AG04450 (cell line): ENCODE measurements around the gene MSH3. TPM values are rescaled to one million over a fixed set of nuclear protein-coding genes. Genes with fewer than 3 reads are reported as not detected.

ENCODE experiments used
- CTCF ChIA-PET: fragments of 300-600, 350-600 bp; formaldehyde crosslinking; extraction: SDS; loops from one replicate; lab custom pipeline; 2022; ENCODE audit warnings: antibody characterized with exemption, inconsistent platforms; lab: Charles Lee
- POLR2A ChIA-PET: fragments of 350-600 bp; formaldehyde crosslinking; extraction: SDS; loops from one replicate; lab custom pipeline; 2021; ENCODE audit warnings: antibody characterized with exemption, inconsistent platforms; lab: Yijun Ruan, JAX
- DNase-seq: peaks from one replicate; pipeline ENCODE4 v3.0.0-alpha.2; 2011; ENCODE audit warnings: low read depth, low spot score
- H3K27ac ChIP-seq: one replicate; pipeline ENCODE4 v1.5.1; 2012; ENCODE audit warnings: low read depth, low read length, control low read depth
- H3K27me3 ChIP-seq: one replicate; pipeline ENCODE4 v1.6.0; 2012; ENCODE audit warnings: low read length; ENCODE audit not compliant: control insufficient read depth, insufficient read depth
- H3K4me3 ChIP-seq: 2 replicates; pipeline ENCODE4 v1.5.1; 2011; ENCODE audit warnings: mild to moderate bottlenecking, low read depth, low read length, control low read depth
- H3K9me3 ChIP-seq: 2 replicates; pipeline ENCODE4 v1.5.1; 2012; ENCODE audit warnings: low read length; ENCODE audit not compliant: control insufficient read depth, insufficient read depth
- polyA plus RNA-seq: library from polyadenylated mRNA; depleted of rRNA; stranded (reverse); fragments of >200 nt; gene quantifications from 2 replicates; pipeline ENCODE4 v1.2.3, GENCODE V29; 2011; rRNA removed
- small RNA-seq: library from RNA; depleted of rRNA; stranded (forward); fragments of <200 nt; gene quantifications from one replicate; pipeline ENCODE3, GENCODE V24; 2012; ENCODE audit warnings: low read depth; ENCODE audit not compliant: insufficient read length
- TF ChIP-seq, protein P1 (sequence below): IDR thresholded peaks from 2 replicates; pipeline ENCODE4 v1.5.1; 2011; ENCODE audit warnings: low read depth, low read length, control low read depth, inconsistent platforms

The MSH3 gene
- polyA plus RNA-seq, 1 experiment = 10.8 TPM

DNA sequence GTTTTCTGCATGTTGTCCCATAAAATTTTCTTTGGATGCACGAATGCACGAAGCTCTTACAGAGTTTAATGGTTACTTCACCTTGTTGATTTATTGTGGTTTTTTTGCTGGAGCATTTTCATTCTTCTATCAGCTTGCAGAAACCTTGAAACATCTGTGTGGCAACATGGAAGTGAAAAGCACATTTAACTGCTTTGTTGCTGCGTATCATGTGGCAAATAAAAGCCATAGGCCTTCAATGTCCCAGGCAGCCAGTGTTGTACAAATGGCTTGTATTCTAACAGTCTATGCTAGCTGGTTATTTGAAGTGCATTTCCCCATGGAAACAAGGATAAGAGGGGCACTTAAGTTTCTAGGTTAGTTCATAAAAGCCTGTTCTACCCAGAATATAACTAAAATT is 263.2 kb downstream of the MSH3 start:
- no peak overlapping the region for H3K4me3 ChIP-seq
- POLR2A ChIA-PET = no interaction called here

DNA sequence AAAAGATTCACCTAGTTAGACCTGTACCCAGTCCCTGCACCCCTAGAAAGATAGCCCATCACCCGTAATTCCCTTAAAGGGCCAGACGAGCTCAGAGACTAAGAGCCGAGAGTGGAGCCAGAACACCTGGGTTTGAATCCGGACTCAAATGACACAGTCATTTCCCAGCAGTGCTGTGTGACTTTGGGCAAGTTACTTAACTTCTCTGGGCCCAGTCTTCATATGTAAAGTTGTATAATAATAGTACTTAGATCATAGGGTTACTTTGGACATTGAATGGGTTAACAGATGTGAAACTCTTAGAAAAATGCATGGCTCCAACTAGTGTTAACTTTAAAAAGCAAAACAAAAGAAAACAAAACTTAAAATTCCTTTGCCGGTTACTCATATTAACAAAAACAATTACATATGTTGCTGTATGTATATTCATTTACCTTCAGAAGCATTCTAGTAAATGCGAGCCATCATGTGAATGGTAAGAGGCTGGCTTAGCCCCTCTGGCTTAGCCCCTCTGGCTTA is 265.3 kb downstream of the MSH3 start:
- H3K27ac ChIP-seq = no peak overlapping the region
- no peak overlapping the region for H3K4me3 ChIP-seq
- no peak for DNase-seq
- no peaks in the 10 kb centered on the region for H3K27me3 ChIP-seq
- ChIA-PET CTCF (interaction anchor here (1.3 to 2.1 kb wide), 2 partner anchors 189 to 275 kb away, joined by 4 to 7 read pairs; no protein-coding TSS in a partner anchor), POLR2A (no interaction called here)
- no peaks in the 10 kb centered on the region for H3K9me3 ChIP-seq
- TF ChIP-seq, protein P1, sequence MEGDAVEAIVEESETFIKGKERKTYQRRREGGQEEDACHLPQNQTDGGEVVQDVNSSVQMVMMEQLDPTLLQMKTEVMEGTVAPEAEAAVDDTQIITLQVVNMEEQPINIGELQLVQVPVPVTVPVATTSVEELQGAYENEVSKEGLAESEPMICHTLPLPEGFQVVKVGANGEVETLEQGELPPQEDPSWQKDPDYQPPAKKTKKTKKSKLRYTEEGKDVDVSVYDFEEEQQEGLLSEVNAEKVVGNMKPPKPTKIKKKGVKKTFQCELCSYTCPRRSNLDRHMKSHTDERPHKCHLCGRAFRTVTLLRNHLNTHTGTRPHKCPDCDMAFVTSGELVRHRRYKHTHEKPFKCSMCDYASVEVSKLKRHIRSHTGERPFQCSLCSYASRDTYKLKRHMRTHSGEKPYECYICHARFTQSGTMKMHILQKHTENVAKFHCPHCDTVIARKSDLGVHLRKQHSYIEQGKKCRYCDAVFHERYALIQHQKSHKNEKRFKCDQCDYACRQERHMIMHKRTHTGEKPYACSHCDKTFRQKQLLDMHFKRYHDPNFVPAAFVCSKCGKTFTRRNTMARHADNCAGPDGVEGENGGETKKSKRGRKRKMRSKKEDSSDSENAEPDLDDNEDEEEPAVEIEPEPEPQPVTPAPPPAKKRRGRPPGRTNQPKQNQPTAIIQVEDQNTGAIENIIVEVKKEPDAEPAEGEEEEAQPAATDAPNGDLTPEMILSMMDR = no peak

More for the DNA sequence above, 263.2 kb downstream of the MSH3 start:
- no peaks in the 10 kb centered on the region for H3K9me3 ChIP-seq
- TF ChIP-seq, protein P1 = no peak
- no peak overlapping the region for H3K27ac ChIP-seq
- CTCF ChIA-PET = interaction anchor here (0.6 kb wide), 1 partner anchor 745 kb away, joined by 4 read pairs; no protein-coding TSS in a partner anchor
- no peaks in the 10 kb centered on the region for H3K27me3 ChIP-seq
- DNase-seq = no peak

DNA sequence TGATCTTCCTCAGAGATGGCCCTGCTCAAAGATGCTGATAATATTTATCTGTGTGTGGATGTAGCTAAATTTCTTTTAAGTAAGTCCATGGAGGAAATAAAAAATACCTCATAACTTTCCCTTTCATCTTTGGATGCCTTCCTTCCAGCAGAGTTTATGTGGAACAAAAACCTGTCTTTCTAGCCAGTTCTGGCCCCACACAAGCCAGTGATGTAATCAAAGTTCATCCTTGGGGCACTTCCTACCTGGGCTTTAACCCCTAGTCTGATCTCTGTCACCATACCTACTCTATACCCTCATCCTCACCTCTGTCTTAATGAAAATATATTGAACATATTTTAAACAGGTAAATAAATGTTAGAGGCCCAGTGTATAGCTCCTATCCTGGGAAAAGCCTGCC is 265.9 kb downstream of the MSH3 start:
- CTCF ChIA-PET = interaction anchor here (2.1 kb wide), 1 partner anchor 275 kb away, joined by 7 read pairs; no protein-coding TSS in a partner anchor
- Histone ChIP-seq H3K27ac (no peak overlapping the region), H3K4me3 (no peak overlapping the region), H3K9me3 (no peaks in the 10 kb centered on the region), H3K27me3 (no peaks in the 10 kb centered on the region)
- TF ChIP-seq, protein P1 = no peak
- POLR2A ChIA-PET = no interaction called here
- DNase-seq = no peak

DNA sequence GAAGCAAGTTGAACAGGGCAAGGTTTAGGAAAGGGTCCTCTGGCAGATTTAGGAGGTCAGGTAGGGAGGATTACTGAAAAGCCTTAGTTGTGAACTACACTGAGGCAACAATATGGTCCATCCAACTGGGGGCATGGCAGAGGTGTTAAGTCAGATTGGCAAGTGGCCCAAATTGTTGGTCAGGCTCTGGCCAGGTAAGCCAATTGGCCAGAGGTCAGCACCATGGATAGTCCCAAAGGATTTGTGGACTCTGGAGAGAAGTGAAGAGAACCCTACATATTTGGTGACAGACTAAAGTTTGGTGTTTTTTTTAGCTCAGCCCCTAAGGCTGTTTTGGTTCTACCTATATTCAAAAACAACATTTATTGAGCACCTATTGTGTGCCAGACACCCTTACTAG is 266.6 kb downstream of the MSH3 start:
- Histone ChIP-seq H3K9me3 (no peaks in the 10 kb centered on the region), H3K27me3 (no peaks in the 10 kb centered on the region), H3K27ac (no peak overlapping the region), H3K4me3 (no peak overlapping the region)
- DNase-seq = no peak
- ChIA-PET CTCF (interaction anchor here (2.1 kb wide), 1 partner anchor 274 kb away, joined by 7 read pairs; no protein-coding TSS in a partner anchor), POLR2A (no interaction called here)
- TF ChIP-seq, protein P1 = no peak

DNA sequence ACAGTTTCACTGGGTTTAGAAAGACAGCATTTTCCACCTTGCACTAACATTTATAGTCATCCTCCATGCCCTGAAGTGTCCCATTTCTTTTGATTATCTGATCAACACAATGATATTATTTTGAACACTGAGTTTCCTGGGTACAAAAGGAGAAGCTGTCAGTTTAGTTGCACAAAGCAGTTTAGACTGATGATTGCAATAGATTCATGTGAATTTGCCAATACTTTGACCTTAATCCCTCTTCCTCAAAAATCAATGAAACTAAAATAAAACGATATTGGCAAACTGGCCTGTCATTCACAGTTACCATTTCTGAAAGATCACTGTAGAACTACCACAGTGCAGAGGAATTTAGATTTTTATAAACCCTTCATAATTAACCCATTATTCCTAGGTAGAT is 271.5 kb downstream of the MSH3 start:
- DNase-seq = no peak
- POLR2A ChIA-PET = no interaction called here
- no peak overlapping the region for H3K4me3 ChIP-seq
- no peaks in the 10 kb centered on the region for H3K9me3 ChIP-seq
- CTCF ChIA-PET = interaction anchor here (0.6 to 0.9 kb wide), 2 partner anchors 10 to 38 kb away, joined by 4 to 7 read pairs; no protein-coding TSS in a partner anchor
- H3K27ac ChIP-seq = no peak overlapping the region
- H3K27me3 ChIP-seq = no peaks in the 10 kb centered on the region
- TF ChIP-seq, protein P1 = no peak

Small RNA genes lying within 50 kb of the gene (small RNA-seq; reads per million reads assigned to genes)
- not detected for gene MTRNR2L2

Other genes with a start within 250 kb of the MSH3 start
- gene ZFYVE16, start 246.6 kb upstream of the MSH3 start, polyA plus RNA-seq = 12.4 and 15.8 TPM in 2 replicates
- gene FAM151B, start 166.6 kb upstream of the MSH3 start, polyA plus RNA-seq = 3.3 and 4.6 TPM in 2 replicates
- not detected in 2 replicates for gene ANKRD34B, start 84.4 kb upstream of the MSH3 start, polyA plus RNA-seq
- 15.7 and 22.5 TPM in 2 replicates for gene DHFR, start 331 bp downstream of the MSH3 start, polyA plus RNA-seq